Measurements from ENCODE around the gene SAMMSON.

Gene SAMMSON

GRCh38 chr3:70057426-70057825 lies 57.9 kb downstream of the SAMMSON start:
- H3K27ac Mint-ChIP-seq: no peak overlapping the region
- H3K36me3 Mint-ChIP-seq: no peaks in the 10 kb centered on the region
- no peaks in the 10 kb centered on the region for H3K4me1 Mint-ChIP-seq
- H3K27me3 Mint-ChIP-seq: peaks cover 7% of the 10 kb centered on the region
- H3K4me3 Mint-ChIP-seq: no peak overlapping the region
- H3K9me3 Mint-ChIP-seq: no peaks in the 10 kb centered on the region

- no peaks in the 10 kb centered on the region for H3K36me3 Mint-ChIP-seq
- H3K9me3 Mint-ChIP-seq: no peaks in the 10 kb centered on the region
- H3K27ac Mint-ChIP-seq: no peak overlapping the region
These were observed 61.6 kb downstream of the SAMMSON start for GRCh38 chr3:70061096-70061495.

GRCh38 chr3:70064194-70064779 lies 64.8 kb downstream of the SAMMSON start:
- no peak overlapping the region for H3K4me3 Mint-ChIP-seq
- no peak overlapping the region for H3K27ac Mint-ChIP-seq
- H3K9me3 Mint-ChIP-seq: no peaks in the 10 kb centered on the region
- peaks cover 4% of the 10 kb centered on the region for H3K27me3 Mint-ChIP-seq
- H3K4me1 Mint-ChIP-seq: no peaks in the 10 kb centered on the region
- no peaks in the 10 kb centered on the region for H3K36me3 Mint-ChIP-seq

More at GRCh38 chr3:70061096-70061495, 61.6 kb downstream of the SAMMSON start:
- no peaks in the 10 kb centered on the region for H3K4me1 Mint-ChIP-seq
- H3K27me3 Mint-ChIP-seq: peaks cover 1% of the 10 kb centered on the region
- H3K4me3 Mint-ChIP-seq: no peak overlapping the region

GRCh38 chr3:70065696-70066253 lies 66.2 kb downstream of the SAMMSON start:
- Mint-ChIP-seq H3K36me3 (no peaks in the 10 kb centered on the region), H3K4me1 (no peaks in the 10 kb centered on the region), H3K27me3 (peaks cover 4% of the 10 kb centered on the region), H3K9me3 (no peaks in the 10 kb centered on the region), H3K4me3 (no peak overlapping the region), H3K27ac (no peak overlapping the region)

GRCh38 chr3:70067860-70068521 lies 68.5 kb downstream of the SAMMSON start:
- Mint-ChIP-seq H3K36me3 (no peaks in the 10 kb centered on the region), H3K4me1 (no peaks in the 10 kb centered on the region), H3K9me3 (no peaks in the 10 kb centered on the region), H3K27me3 (peaks cover 12% of the 10 kb centered on the region), H3K27ac (no peak overlapping the region), H3K4me3 (no peak overlapping the region)

GRCh38 chr3:70069557-70069956 lies 70.0 kb downstream of the SAMMSON start:
- Mint-ChIP-seq H3K27ac (no peak overlapping the region), H3K27me3 (peaks cover 19% of the 10 kb centered on the region), H3K36me3 (no peaks in the 10 kb centered on the region), H3K9me3 (no peaks in the 10 kb centered on the region), H3K4me1 (no peaks in the 10 kb centered on the region), H3K4me3 (no peak overlapping the region)

- no peaks in the 10 kb centered on the region for H3K36me3 Mint-ChIP-seq
- peaks cover 26% of the 10 kb centered on the region for H3K27me3 Mint-ChIP-seq
- H3K4me3 Mint-ChIP-seq: no peak overlapping the region
- H3K9me3 Mint-ChIP-seq: no peaks in the 10 kb centered on the region
- H3K4me1 Mint-ChIP-seq: no peaks in the 10 kb centered on the region
- no peak overlapping the region for H3K27ac Mint-ChIP-seq
These were observed 71.6 kb downstream of the SAMMSON start for GRCh38 chr3:70071138-70071537.

- H3K9me3 Mint-ChIP-seq: no peaks in the 10 kb centered on the region
- no peak overlapping the region for H3K4me3 Mint-ChIP-seq
- H3K27ac Mint-ChIP-seq: no peak overlapping the region
- H3K36me3 Mint-ChIP-seq: no peaks in the 10 kb centered on the region
- no peaks in the 10 kb centered on the region for H3K4me1 Mint-ChIP-seq
- peaks cover 23% of the 10 kb centered on the region for H3K27me3 Mint-ChIP-seq
These were observed 72.6 kb downstream of the SAMMSON start for GRCh38 chr3:70072180-70072579.

GRCh38 chr3:70072754-70073153 lies 73.2 kb downstream of the SAMMSON start:
- Mint-ChIP-seq H3K36me3 (no peaks in the 10 kb centered on the region), H3K27ac (no peak overlapping the region), H3K4me3 (no peak overlapping the region), H3K9me3 (no peaks in the 10 kb centered on the region), H3K4me1 (no peaks in the 10 kb centered on the region), H3K27me3 (peaks cover 23% of the 10 kb centered on the region)

- Mint-ChIP-seq H3K27me3 (peaks cover 26% of the 10 kb centered on the region), H3K36me3 (no peaks in the 10 kb centered on the region), H3K4me3 (no peak overlapping the region), H3K27ac (no peak overlapping the region), H3K9me3 (no peaks in the 10 kb centered on the region), H3K4me1 (no peaks in the 10 kb centered on the region)
These were observed 75.6 kb downstream of the SAMMSON start for GRCh38 chr3:70075101-70075500.

GRCh38 chr3:70076396-70076795 lies 76.9 kb downstream of the SAMMSON start:
- no peak overlapping the region for H3K4me3 Mint-ChIP-seq
- no peaks in the 10 kb centered on the region for H3K36me3 Mint-ChIP-seq
- no peak overlapping the region for H3K27ac Mint-ChIP-seq
- peaks cover 30% of the 10 kb centered on the region for H3K27me3 Mint-ChIP-seq
- H3K4me1 Mint-ChIP-seq: no peaks in the 10 kb centered on the region
- H3K9me3 Mint-ChIP-seq: no peaks in the 10 kb centered on the region

- Mint-ChIP-seq H3K27me3 (peaks cover 23% of the 10 kb centered on the region), H3K4me1 (no peaks in the 10 kb centered on the region), H3K27ac (no peak overlapping the region), H3K9me3 (no peaks in the 10 kb centered on the region), H3K36me3 (no peaks in the 10 kb centered on the region), H3K4me3 (no peak overlapping the region)
These were observed 79.2 kb downstream of the SAMMSON start for GRCh38 chr3:70078778-70079177.

GRCh38 chr3:70085613-70086012 lies 86.1 kb downstream of the SAMMSON start:
- no peaks in the 10 kb centered on the region for H3K4me1 Mint-ChIP-seq
- peaks cover 10% of the 10 kb centered on the region for H3K27me3 Mint-ChIP-seq
- no peak overlapping the region for H3K27ac Mint-ChIP-seq
- H3K36me3 Mint-ChIP-seq: no peaks in the 10 kb centered on the region
- no peak overlapping the region for H3K4me3 Mint-ChIP-seq
- no peaks in the 10 kb centered on the region for H3K9me3 Mint-ChIP-seq

- Mint-ChIP-seq H3K4me1 (no peaks in the 10 kb centered on the region), H3K27ac (no peak overlapping the region), H3K4me3 (no peak overlapping the region), H3K9me3 (no peaks in the 10 kb centered on the region), H3K27me3 (peaks cover 9% of the 10 kb centered on the region), H3K36me3 (no peaks in the 10 kb centered on the region)
These were observed 86.8 kb downstream of the SAMMSON start for GRCh38 chr3:70086336-70086735.

- Mint-ChIP-seq H3K27ac (no peak overlapping the region), H3K9me3 (no peaks in the 10 kb centered on the region), H3K4me1 (no peaks in the 10 kb centered on the region), H3K27me3 (peaks cover 3% of the 10 kb centered on the region), H3K36me3 (no peaks in the 10 kb centered on the region), H3K4me3 (no peak overlapping the region)
These were observed 90.9 kb downstream of the SAMMSON start for GRCh38 chr3:70090322-70090913.

GRCh38 chr3:70094197-70094596 lies 94.7 kb downstream of the SAMMSON start:
- H3K4me3 Mint-ChIP-seq: no peak overlapping the region
- no peaks in the 10 kb centered on the region for H3K36me3 Mint-ChIP-seq
- H3K9me3 Mint-ChIP-seq: no peaks in the 10 kb centered on the region
- H3K4me1 Mint-ChIP-seq: no peaks in the 10 kb centered on the region
- H3K27ac Mint-ChIP-seq: no peak overlapping the region
- H3K27me3 Mint-ChIP-seq: peaks cover 3% of the 10 kb centered on the region
